ENCODE data around the gene NQO1.
"Not testable (repeated sequence)": the region's sequence is repeated elsewhere in the genome, so short reads cannot be mapped to it uniquely, and the experiment has no call there.

NQO1 gene

DNA sequence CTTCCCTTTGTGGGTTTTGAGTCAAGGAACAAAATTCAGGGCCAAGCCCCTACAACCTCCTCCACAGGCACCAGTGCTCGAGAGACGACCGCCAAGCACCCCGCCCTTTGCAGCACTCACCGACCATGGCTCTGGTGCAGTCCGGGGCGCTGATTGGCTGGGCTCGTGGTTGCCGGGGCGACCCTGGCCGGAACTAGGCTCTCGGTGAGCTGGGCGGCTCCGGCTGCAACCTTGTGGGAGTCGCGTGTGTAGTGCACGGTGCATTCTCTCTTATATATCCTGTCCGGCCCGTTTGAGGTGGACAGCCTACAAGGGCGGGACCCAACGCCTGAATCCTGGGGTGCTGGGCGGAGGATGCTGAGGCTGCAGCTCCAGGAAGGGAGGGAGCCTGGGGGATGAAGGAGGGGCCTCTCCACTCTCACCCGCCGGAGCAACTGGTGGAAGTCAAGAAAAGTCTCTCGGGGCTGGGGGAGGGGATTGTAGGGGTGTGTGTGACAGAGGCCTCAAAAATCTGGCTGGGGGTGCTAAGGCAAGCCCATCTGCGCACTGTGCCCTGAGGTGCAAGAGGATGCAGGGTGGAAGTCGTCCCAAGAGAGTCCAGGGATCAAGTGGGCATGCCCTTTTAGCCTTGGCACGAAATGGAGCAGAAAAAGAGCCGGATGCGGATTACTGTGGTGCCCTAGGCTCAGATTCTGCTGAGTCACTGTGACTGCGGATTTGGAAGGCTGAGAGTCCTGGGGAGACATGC lies at the start of gene NQO1:
Gene NQO1 (minus strand): TSS at position 248 of the 748 bp plus-strand sequence. CDS start 121 bp downstream, at position 127.
- peak; percentile 92 to 94 for DNase-seq

DNA sequence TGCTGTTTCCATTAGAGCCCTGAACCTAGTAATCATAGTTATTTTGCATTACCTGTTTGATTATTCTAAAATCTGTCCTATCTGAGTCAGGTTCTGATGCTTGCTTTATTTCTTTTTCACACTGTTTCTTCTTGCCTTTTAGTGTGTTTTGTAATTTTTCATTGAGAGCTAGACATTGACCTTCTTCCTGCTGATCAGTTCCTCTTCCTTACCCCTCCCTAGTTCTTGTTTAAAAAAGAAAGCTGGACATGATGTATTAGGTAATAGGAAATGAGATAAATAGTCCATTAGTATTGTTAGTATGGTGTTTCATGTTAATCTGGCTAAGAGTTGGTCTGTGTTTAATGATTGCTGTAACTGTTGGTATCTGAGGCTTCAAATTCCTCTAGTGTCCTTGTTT lies 49.2 kb upstream of the NQO1 start:
- DNase-seq = no peak

DNA sequence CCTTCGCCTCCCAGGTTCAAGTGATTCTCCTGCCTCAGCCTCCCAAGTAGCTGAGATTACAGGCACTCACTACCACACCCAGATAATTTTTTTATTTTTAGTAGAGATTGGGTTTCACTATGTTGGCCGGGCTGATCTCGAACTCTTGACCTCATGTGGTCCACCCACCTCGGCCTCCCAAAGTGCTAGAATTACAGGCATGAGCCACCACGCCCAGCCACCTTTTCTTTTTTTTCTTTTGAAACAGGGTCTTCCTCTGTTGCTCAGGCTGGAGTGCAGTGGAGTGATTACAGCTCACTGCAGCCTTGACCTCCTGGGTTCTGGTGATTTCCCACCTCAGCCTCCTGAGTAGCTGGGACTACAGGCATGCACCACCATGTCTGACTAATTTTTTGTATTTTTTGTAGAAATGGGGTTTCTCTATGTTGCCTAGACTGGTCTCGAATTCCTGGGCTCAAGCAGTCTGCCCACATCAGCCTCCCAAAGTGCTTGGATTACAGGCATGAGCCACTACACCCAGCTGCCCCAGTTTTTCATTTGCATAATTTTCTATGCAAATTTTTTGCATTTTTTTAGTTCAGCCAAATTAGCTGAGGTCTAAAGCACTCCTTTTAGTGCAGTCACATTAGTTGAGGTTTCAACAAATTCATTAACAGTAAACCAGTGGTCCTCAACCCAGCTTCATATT lies 47.0 kb upstream of the NQO1 start:
- no peak for DNase-seq

DNA sequence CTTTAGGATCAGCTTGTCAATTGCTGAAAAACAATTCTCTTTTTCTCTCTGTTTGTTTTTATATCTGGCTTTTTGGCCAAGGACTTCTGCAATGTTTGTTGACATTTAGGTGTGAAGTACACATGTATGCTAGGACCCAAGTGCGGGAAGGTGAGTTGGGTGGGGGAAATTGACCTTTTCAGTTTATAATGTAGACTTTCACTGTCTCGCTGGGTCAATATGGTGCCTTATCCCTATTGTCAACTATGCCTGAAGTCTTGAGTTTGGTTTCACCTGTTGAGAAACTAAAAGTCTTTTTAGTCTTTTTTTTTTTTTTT lies 45.2 kb upstream of the NQO1 start:
- no peak for DNase-seq

DNA sequence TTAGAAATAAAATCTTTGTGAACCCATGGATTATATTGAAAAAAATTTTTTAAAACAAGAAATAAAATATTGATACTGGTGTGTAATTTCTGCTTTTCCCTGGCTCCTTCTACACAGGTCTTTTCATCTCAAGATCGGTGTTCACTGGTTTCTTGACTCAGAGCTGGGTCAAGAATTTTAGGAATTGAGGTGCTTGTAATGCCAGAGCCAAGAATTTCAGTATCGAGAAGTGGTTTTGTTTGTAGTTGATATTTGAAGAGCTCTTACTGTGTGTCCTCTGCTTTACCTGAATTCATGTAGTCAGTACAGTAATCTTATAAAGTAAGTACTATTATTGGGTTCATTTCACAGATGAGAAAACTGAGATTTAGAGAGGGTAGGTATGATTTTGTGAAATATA lies 43.0 kb upstream of the NQO1 start:
- no peak for DNase-seq

DNA sequence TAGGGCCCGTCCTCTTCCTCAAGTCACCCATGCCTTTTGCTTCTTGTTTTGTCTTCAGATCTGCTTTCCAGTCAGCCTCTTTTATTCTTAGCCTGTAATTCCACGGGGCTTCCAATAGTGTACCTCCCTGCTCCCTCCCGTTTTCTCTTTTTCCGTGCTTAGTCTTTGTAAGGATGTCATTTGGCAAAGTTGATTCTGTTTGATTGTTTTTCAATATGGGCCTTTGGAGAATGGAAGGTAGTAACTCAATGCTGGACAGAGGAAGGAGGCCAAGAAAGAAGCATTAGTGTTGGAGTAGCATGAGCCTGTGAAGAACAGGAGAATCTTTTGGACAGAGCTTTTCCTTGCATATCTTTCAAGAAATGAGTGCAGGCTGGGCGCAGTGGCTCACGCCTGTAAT lies 42.3 kb upstream of the NQO1 start:
- no peak for DNase-seq

DNA sequence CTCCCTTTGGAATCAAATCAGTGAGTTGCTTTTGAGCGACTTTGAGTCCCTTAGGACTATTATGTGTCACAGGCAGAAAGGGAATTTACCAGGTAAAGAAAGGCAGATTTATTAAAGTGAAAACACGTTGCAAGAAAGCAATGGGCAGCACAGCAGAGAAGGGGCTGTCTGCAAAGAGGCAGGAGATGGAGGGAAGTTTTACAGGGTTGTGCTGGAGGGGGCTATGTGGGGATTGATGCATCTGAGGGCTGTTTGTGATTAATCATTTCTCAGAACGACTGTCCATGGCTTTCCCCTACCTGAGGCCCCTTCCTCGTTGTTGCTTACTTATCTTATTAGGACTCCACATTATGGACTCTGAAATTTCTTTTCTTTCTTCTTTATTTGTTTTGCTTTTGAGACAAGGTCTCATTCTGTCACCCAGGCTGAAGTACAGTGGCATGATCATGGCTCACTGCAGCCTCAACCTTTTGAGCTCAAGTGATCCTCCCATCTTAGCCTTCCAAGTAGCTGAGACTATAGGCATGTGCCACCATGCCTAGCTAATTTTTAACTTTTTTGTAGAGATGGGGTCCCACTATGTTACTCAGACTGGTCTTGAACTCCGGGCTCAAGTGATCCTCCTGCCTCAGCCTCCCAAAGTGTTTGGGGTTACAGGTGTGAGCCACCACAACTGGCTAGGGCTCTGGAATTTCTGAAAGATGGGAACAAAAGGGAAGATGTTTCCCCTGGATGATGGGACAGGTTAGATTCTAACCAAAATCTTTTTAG lies 41.3 kb upstream of the NQO1 start:
- no peak for DNase-seq

DNA sequence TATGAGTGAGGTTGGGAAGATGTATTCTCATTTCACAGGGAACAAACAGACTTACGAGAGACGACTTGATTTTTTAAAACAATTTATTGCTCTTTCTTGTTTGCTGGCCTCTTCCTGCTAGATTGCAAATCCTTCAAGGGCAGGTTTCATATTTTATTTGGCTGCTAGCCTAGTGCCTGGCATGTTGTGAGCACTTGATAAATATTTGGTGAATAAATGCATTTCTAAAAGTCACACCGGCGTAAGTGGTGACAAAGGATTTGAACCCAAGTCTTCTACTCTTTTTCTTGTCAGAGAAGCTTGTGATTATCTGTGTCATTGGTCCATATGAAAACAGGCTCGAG lies 37.2 kb upstream of the NQO1 start:
- no peak for DNase-seq

DNA sequence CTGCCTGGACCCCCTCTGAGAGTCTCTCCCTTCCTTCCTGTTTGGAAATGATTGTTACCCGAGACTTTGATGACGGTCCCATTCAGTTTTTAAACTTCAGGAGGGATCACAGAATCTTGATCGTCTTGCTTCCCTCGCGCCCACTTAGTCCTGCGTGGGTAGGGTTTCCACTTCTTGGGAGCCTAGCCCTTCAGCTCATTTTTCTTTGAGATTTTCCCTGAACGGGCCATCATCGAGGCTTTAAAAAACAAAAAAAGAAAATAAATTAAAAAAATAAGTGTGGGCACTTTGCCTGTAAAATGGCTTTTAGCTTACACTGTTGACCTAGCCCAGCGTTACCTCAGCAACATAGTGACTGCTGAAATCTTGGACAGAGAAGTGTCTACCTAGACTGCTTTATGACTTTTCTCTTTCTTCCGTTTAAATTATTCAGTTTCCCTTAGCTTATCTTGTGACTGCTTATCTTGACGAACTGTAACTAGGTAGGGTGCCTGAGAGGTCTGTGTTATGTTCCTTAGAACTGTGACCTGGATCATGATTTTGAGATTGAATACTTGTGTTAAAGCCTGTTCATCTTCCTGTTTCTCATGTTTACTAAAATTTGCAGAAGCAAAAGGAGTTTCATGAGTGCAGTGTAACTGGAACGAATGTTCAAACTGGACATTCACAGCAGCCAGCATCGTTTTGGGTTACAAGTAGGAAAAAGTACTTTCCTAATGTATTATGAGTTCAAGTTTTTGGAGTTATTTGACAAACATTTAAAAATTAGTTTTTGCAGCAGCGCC lies 36.6 kb upstream of the NQO1 start:
- peak; percentile 41 to 57 for DNase-seq

DNA sequence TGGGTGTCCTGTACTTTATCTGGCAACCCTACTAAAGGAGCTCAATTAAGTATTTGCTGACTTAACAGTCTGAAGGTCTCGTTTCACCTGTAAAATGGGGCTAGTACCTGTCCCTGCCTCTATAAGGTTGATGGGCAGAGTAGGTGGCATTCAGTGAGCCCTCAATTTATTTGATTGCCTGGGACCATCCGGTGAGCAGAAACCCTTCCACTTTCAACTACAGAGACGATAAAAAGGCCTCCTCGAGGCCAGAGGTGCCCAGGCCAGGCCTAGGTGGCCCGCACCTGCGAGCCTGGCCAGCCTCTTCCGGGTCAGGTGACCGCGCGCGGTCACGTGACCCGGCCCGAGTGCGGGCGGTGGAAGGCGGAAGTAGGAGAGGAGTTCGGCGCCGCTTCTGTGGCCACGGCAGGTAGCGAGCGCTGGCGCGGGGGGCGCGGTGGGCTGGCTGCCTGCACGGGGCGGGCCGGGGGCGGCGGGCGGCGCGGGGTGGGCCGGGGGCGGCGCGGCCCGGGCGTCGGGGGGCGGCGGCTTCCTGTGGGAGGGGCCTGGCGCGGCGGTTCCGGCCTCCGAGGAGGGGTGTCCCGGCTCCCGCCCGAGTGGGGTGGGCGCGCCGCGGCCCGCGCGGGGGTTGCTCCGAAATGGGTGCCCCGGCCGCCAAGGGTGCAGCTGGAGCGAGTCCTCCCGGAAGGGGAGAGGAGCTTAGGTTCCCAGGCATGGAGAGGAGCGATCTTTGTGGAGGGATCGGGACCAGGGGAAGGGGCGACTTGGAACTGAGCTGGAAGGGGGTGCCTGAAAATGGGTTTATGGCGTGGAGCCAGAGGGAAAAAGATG lies 35.8 kb upstream of the NQO1 start, which contains the start of gene WWP2:
Gene WWP2 (plus strand): TSS at position 350 of the 831 bp plus-strand sequence. CDS start 24,679 bp downstream, outside the sequence.
- DNase-seq = peak; percentile 60 to 63

DNA sequence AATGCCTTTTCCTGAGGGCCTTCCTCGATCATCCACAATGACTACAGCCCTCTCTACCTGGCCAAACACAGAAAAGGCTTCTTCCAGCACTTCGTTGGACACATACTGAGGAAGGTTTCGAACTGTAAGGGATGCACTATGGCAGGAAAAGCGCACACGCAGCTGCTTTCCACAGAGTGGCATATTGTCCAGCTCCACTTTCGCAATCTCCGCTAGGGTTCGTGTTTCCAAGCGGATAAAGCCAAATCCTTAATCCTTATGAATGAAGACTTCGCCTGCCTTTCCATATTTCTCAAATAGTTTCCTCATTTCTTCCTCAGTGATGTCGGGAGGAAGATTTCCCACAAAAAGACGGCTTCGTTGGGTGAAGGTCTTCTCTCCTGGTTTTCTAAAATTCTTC lies 31.0 kb upstream of the NQO1 start:
- DNase-seq = not testable (repeated sequence)

DNA sequence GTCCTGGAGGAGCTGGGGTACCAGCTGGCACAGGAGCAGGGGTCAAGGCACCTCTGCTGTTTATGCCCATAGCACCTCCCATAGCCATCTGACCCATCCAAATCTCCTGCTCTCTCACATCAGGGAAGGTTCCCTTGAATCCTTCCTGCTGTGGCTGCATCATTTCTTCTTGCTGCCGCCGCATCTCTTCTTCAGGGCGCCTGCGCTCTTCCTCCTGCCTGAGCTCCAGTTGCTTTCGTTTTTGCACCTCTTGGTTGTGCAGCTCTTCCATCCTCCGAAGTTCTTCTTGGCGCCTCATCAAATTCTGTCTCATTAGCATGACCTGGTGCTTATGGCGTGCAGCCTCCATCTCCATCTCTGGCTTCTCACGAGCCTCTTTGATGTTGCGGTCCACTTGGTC lies 30.3 kb upstream of the NQO1 start:
- DNase-seq = no peak

DNA sequence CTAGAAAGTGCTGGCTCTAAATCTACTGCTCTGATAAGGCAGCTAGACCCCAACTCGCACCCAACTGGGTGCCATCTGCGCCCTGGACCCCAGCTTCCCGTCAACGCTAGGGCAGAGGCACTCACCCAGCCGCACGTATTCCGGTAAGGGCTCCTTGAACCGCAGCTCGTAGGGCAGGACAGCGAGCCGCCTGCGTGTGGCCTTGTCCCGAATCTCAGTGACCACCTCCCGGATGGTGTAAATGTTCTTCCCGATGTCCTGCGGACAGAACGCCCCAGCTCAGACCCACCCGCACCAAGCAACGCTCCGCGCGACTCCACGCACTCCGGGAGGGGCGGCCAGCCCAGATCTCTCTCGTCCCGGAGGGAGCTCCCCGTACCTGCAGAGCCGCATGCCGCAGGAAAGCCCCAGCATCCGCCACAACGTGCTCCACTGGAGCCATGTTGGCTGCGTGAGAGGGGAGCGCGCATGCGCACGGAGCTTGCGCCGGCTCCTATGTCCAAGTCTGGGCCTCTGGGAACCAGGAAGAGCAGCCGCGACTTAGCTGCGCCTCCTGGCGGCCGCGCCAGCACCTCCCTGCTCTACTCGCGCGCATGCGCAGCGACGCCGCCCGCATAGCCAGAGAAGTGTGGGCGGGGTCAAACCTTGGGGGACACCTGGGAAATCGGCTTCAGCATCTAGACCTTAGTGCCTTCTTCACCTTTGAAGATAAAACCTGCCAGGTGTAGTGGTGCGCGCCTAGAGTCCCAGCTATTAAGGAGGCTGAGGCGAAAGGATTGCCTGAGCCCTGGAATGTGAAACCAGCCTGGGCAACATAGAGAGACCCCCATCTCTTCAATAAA lies 28.3 kb upstream of the NQO1 start, which contains the start of gene NOB1:
Gene NOB1 (minus strand): TSS at position 458 of the 842 bp plus-strand sequence. CDS start 16 bp downstream, at position 442.
- DNase-seq = peak; percentile 86 to 93

DNA sequence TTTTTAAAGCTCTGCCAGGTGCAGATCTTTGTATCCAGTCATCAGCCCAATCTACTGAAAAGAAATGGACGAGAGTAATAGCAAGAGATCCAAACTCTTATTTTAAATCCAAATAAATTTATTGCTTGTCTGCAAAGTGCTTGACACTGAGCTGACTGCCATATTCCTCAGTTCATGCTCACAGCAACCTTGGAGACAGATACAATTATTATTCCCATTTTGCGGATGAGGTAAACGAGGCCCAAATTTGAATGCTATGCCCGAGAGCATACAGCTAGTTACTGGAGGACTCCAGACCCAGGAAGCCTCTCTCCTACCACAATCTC lies 27.7 kb upstream of the NQO1 start:
- DNase-seq = no peak

DNA sequence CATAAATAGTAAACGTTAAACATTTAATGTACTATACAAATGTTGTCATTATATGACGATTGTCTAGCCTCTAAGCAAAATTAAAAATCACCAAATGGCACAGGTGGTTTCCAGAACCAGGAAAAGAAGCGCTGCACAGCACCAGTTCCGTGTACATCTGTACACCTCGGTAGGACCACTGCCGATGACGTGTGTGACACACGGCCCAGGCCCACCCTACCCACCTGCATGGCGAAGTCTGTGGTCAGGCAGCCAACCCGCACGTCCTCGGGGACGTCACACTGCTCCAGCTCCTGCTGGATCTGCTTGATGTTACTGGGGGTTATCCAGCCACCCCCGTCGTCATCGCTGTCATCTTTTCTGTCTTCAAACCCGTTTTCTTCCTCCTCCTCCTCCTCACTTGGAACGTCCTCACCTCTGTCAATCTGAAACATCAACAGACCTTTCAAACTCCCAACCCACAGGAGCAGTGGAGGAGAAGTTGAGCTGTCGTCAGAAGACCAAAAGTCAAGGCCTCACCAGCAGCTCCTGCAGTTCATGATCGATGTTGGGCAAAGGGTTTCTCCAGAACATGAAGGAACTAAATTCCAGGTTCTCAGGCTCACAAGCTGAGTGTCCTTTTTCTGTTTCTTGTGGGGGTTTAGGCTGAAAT lies 22.5 kb upstream of the NQO1 start:
- DNase-seq = no peak

DNA sequence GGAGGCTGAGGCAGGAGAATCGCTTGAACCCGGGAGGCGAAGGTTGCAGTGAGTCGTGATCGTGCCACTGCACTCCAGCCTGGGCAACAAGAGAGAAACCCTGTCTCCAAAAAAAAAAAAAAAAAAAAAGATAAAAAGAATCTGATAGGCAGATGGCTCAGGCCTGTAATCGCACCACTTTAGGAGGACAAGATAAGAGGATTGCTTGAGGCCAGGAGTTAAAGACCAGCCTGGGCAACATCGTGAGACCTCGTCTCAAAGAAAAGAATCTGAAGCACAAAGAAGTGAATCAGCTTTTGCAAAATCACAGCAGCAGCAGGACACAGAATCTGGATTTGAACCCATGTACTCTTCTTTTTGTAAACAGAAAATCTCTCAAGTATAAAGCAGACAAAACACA lies 20.8 kb upstream of the NQO1 start:
- no peak for DNase-seq

DNA sequence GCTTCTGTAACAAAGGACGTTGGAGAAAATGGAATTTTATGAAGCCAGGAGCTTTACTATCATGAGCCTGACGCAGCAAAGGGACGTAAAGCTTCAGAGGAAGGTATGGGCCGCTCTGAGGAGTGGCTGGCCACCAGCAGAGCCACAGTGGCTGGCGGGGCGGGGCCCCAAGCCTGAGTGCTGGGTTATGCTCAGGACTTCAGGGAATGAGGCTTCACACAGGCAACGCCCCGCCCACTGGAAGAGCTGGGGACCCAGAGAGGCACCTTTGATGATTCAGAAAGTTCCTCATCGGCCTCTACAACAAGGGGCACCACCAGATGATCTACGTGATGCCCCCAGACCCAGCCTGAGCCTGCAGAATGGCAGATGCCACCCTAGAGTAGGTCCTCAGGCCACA lies 19.6 kb upstream of the NQO1 start:
- no peak for DNase-seq

DNA sequence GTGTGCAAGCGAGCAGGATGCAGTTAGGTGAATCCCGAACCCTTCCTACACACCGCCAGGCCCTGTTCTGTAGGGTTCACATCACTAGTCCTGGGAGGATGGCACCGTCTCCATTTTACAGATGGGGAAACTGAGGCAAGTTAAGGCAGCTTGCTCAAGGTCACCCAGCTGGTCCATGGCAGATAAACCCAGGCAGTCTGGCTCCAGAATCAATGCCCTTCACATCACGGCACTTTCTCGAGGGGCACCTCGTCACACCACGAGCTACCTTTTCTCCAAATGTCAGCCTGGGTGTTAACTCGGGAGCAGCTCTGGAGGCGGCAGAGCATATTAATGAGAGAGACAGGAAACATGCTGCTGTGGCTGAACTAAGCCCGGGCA lies 18.9 kb upstream of the NQO1 start:
- DNase-seq = no peak

DNA sequence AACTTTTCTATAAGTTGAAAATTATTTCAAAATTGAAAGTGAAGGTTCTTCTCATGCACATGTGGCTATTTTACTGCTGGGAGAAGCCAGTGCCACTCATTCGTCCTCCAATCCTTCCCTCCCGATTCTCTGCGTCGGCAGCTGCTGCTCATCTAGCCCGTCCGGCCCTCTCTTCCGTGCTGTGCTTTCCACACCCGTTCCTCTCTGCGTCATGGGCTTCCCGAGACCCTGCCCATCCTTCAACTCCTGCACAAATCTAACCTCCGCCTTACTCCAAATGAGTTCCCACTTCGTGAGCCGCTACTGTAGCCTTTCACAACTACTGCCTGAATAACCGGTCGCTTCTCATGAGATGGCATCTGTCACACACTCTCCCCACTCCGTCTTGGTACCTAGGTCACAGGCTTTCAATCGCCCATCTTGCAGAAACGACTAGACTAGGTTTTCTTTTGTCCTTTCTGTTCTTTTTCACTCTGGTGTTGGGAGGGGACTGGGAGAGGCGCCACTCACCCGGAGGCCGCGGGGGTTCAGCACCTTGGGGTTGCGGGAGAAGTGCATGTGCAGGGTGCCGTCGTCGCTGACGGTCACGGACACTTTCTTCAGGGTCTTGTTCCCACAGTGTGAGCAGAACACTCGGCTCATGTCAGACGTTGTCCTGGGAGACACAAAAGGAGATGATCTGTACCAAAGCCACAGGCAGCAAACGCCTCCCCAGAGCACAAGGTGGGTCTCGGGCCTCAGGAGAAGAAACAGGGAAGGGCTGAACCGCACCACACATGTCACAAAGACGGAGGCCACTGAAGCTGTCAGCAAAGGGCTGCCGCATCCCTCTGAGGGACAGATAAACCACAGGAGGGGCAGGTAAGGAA lies 18.2 kb upstream of the NQO1 start:
- DNase-seq = no peak

All from Kasumi-1 (cell line).